Parathyroid adenoma (tissue), 2 donors: ENCODE measurements around the gene TOMM6.
A peak's percentile ranks its signal among the peaks of the same experiment; 100 is the strongest.

Experiments
- H2AFZ ChIP-seq: fragments of 300-600 bp; sonication (generic); one replicate; pipeline ENCODE4 v1.7.0; 2017; ENCODE audit warnings: antibody characterized with exemption, mild to moderate bottlenecking
- H3K27ac ChIP-seq: fragments of 300-600 bp; sonication (generic); one replicate; pipeline ENCODE4 v1.7.0; 2017
- H3K27me3 ChIP-seq: fragments of 300-600 bp; sonication (generic); one replicate; pipeline ENCODE4 v1.7.0; 2017; ENCODE audit warnings: low read length; ENCODE audit not compliant: control insufficient read depth, insufficient read depth
- H3K36me3 ChIP-seq: fragments of 300-600 bp; sonication (generic); one replicate; pipeline ENCODE4 v1.7.0; 2017; ENCODE audit warnings: low read length; ENCODE audit not compliant: control insufficient read depth, insufficient read depth
- H3K4me1 ChIP-seq: fragments of 300-600 bp; sonication (generic); one replicate; pipeline ENCODE4 v1.7.0; 2017; ENCODE audit warnings: control low read depth
- H3K4me2 ChIP-seq: fragments of 300-600 bp; sonication (generic); one replicate; pipeline ENCODE4 v1.7.0; 2017; ENCODE audit warnings: low read length
- H3K4me3 ChIP-seq: fragments of 300-600 bp; sonication (generic); one replicate; pipeline ENCODE4 v1.7.0; 2017; ENCODE audit warnings: low read depth, low read length
- H3K79me2 ChIP-seq: fragments of 300-600 bp; sonication (generic); one replicate; pipeline ENCODE4 v1.7.0; 2017; ENCODE audit warnings: control low read depth
- H3K9ac ChIP-seq: fragments of 300-600 bp; sonication (generic); one replicate; pipeline ENCODE4 v1.7.0; 2017; ENCODE audit warnings: mild to moderate bottlenecking
- H3K9me3 ChIP-seq: fragments of 300-600 bp; sonication (generic); one replicate; pipeline ENCODE4 v1.7.0; 2017; ENCODE audit warnings: low read length; ENCODE audit not compliant: control insufficient read depth
- TF ChIP-seq, protein P1 (sequence below): fragments of 300-600 bp; sonication (generic); IDR thresholded peaks from one replicate; pipeline ENCODE4 v1.7.0; 2017; ENCODE audit warnings: antibody characterized with exemption, mild to moderate bottlenecking
- donor health status: primary hyperparathyroidism.

The TOMM6 gene

DNA sequence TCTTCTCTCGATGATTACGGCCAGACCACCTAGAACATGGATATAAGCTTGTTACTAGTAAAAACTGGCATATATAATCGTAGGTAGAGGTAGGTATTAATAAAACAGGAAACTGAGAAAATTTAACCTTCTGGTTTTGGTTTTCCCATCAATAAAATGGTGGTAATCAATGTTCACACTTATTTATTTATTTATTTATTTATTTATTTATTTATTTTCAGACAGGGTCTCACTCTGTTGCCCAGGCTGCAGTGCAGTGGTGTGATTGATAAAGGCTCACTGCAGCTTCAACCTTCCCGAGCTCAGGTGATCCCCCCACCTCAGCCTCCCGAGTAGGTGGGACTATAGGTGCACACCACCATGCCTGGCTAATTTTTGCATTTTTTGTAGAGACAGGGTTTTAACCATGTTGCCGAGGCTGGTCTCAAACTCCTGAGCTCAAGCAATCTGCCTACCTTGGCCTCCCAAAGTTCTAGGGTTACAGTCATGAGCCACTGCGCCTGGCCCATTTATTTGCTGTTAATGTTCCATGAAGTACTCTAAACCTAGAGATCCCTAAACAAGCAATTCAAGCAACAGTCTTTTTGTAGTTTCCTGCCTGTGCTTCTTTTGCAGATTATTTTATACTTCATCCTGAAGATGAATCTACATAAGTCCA, 11.5 kb downstream of the TOMM6 start:
- Histone ChIP-seq H3K9me3 (no peaks in the 10 kb centered on the region), H3K36me3 (no peaks in the 10 kb centered on the region), H2AFZ (no peak overlapping the region), H3K4me2 (no peak overlapping the region), H3K4me1 (no peaks in the 10 kb centered on the region), H3K27me3 (no peaks in the 10 kb centered on the region), H3K4me3 (no peak overlapping the region), H3K79me2 (peaks cover 3% of the 10 kb centered on the region), H3K9ac (no peak overlapping the region), H3K27ac (no peak overlapping the region)
- TF ChIP-seq, protein P1, sequence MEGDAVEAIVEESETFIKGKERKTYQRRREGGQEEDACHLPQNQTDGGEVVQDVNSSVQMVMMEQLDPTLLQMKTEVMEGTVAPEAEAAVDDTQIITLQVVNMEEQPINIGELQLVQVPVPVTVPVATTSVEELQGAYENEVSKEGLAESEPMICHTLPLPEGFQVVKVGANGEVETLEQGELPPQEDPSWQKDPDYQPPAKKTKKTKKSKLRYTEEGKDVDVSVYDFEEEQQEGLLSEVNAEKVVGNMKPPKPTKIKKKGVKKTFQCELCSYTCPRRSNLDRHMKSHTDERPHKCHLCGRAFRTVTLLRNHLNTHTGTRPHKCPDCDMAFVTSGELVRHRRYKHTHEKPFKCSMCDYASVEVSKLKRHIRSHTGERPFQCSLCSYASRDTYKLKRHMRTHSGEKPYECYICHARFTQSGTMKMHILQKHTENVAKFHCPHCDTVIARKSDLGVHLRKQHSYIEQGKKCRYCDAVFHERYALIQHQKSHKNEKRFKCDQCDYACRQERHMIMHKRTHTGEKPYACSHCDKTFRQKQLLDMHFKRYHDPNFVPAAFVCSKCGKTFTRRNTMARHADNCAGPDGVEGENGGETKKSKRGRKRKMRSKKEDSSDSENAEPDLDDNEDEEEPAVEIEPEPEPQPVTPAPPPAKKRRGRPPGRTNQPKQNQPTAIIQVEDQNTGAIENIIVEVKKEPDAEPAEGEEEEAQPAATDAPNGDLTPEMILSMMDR: no peak

DNA sequence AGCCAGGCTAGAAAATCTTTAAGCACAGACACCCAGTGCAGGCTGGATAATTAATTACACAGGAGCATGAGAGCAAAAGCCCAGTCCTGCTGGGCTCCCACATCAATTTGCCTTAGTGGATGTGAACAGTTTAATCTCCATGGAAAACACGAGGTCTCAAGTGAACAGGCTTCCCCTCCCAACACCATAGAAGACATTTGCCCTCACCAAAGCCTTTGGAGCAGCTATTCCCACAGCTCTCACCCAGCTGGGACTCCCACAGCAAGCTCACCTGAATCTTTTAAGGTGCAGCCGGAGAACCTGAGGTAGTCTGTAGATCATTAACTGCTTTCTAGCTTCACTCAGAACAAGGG, 12.0 kb downstream of the TOMM6 start:
- no peak overlapping the region for H3K9ac ChIP-seq
- H3K36me3 ChIP-seq: no peaks in the 10 kb centered on the region
- TF ChIP-seq, protein P1: no peak
- no peaks in the 10 kb centered on the region for H3K9me3 ChIP-seq
- H3K4me2 ChIP-seq: no peak overlapping the region
- H3K4me3 ChIP-seq: no peak overlapping the region
- peaks cover 3% of the 10 kb centered on the region for H3K79me2 ChIP-seq
- H3K27ac ChIP-seq: no peak overlapping the region
- no peak overlapping the region for H2AFZ ChIP-seq
- H3K27me3 ChIP-seq: no peaks in the 10 kb centered on the region
- H3K4me1 ChIP-seq: no peaks in the 10 kb centered on the region

GRCh38 chr6:41801380-41801779, 13.9 kb downstream of the TOMM6 start:
- Histone ChIP-seq H3K4me3 (no peak overlapping the region), H3K27me3 (no peaks in the 10 kb centered on the region), H3K9me3 (no peaks in the 10 kb centered on the region), H2AFZ (no peak overlapping the region), H3K9ac (no peak overlapping the region), H3K79me2 (peaks cover 3% of the 10 kb centered on the region), H3K4me2 (no peak overlapping the region), H3K4me1 (no peaks in the 10 kb centered on the region), H3K27ac (no peak overlapping the region), H3K36me3 (no peaks in the 10 kb centered on the region)
- TF ChIP-seq, protein P1: peak; percentile 20

GRCh38 chr6:41805830-41806774, 18.6 kb downstream of the TOMM6 start:
- TF ChIP-seq, protein P1: no peak

More at GRCh38 chr6:41805830-41806774, 18.6 kb downstream of the TOMM6 start:
- Histone ChIP-seq H2AFZ (no peak overlapping the region), H3K9ac (no peak overlapping the region), H3K27ac (no peak overlapping the region), H3K4me1 (no peaks in the 10 kb centered on the region), H3K4me3 (no peak overlapping the region), H3K4me2 (no peak overlapping the region), H3K9me3 (no peaks in the 10 kb centered on the region), H3K79me2 (peaks cover 4% of the 10 kb centered on the region), H3K27me3 (no peaks in the 10 kb centered on the region), H3K36me3 (no peaks in the 10 kb centered on the region)
